Endothelial cell of umbilical vein (primary cell): ENCODE measurements around the gene NUP205. TPM values are rescaled to one million over a fixed set of nuclear protein-coding genes. Genes with fewer than 3 reads are reported as not detected.

Experiments
- BruUV-seq: library from RNA; stranded (reverse); fragments of 400-500 nt; replicated peaks from 2 replicates; lab custom pipeline; 2021; lab: Mats Ljungman, UMichigan
- CTCF ChIA-PET: fragments of 300-600, 350-600 bp; sonication (Branson Sonifier 250); formaldehyde crosslinking; loops from one replicate; lab custom pipeline; 2021; ENCODE audit warnings: antibody characterized with exemption, inconsistent platforms; lab: Charles Lee
- POLR2A ChIA-PET: fragments of 300-600, 350-600 bp; sonication (Branson Sonifier 250); formaldehyde crosslinking; loops from one replicate; lab custom pipeline; 2021; ENCODE audit warnings: antibody characterized with exemption, inconsistent platforms; lab: Charles Lee
- DNase-seq: peaks from one replicate; pipeline ENCODE4 v3.0.0-alpha.2; 2011; ENCODE audit warnings: low read depth, low spot score
- FAIRE-seq: peaks from 2 replicates; lab custom pipeline; 2011; peaks lifted over from hg19 to GRCh38; lab: Jason Lieb, UNC
- H2AFZ ChIP-seq: 2 replicates; pipeline ENCODE4 v1.6.0; 2012; ENCODE audit warnings: low read depth, low read length, control low read depth, inconsistent platforms
- H3K27ac ChIP-seq: 2 replicates; pipeline ENCODE4 v1.5.1; 2011; ENCODE audit warnings: low read depth, mild to moderate bottlenecking, control low read depth, low read length, moderate library complexity; ENCODE audit not compliant: insufficient read depth
- H3K27me3 ChIP-seq, 2 experiments: 2 replicates each; pipeline versions ENCODE4 v1.6.0 to v1.6.1; 2011; ENCODE audit warnings: low read length in 2 of 2, mixed read lengths in 1 of 2; ENCODE audit not compliant: control insufficient read depth in 2 of 2, insufficient read depth in 2 of 2
- H3K36me3 ChIP-seq, 2 experiments: 2 replicates in 1 of 2; 3 replicates in 1 of 2; pipeline ENCODE4 v1.5.1; 2011; ENCODE audit warnings: low read length in 2 of 2, mild to moderate bottlenecking in 1 of 2, moderate library complexity in 1 of 2; ENCODE audit not compliant: control insufficient read depth in 2 of 2, insufficient read depth in 2 of 2; ENCODE audit errors: extremely low read depth in 1 of 2
- H3K4me1 ChIP-seq: 3 replicates; pipeline ENCODE4 v1.5.1; 2011; ENCODE audit warnings: mild to moderate bottlenecking, low read length; ENCODE audit not compliant: control insufficient read depth, insufficient read depth; ENCODE audit errors: extremely low read depth
- H3K4me2 ChIP-seq: 2 replicates; pipeline ENCODE4 v1.6.1; 2011; ENCODE audit warnings: low read length, control low read depth, mixed read lengths; ENCODE audit not compliant: insufficient read depth
- H3K4me3 ChIP-seq, 3 experiments: fragments of 200-600 bp in 1 of 3; sonication (generic), shearing (Covaris generic) in 1 of 3; replicated peaks in 1 of 3; 2 replicates each; pipeline ENCODE4 v1.5.1; 2011 to 2016; ENCODE audit warnings: control low read depth in 3 of 3, low read length in 3 of 3, mild to moderate bottlenecking in 2 of 3, inconsistent platforms in 1 of 3, low read depth in 1 of 3, moderate library complexity in 1 of 3; ENCODE audit not compliant: insufficient read depth in 1 of 3
- H3K79me2 ChIP-seq: 2 replicates; pipeline ENCODE4 v1.6.0; 2012; ENCODE audit warnings: low read length, inconsistent platforms; ENCODE audit not compliant: control insufficient read depth, insufficient read depth
- H3K9ac ChIP-seq: replicated peaks from 2 replicates; pipeline ENCODE3; 2011; ENCODE audit warnings: low read length, control low read depth; ENCODE audit not compliant: insufficient read depth; ENCODE audit errors: extremely low read depth
- H3K9me1 ChIP-seq: replicated peaks from 3 replicates; pipeline ENCODE4 v1.6.0; 2011; ENCODE audit warnings: mild to moderate bottlenecking, low read length; ENCODE audit not compliant: control insufficient read depth, insufficient read depth; ENCODE audit errors: extremely low read depth
- H3K9me3 ChIP-seq: replicated peaks from 2 replicates; pipeline ENCODE4 v1.5.1; 2012; ENCODE audit warnings: low read length, inconsistent platforms; ENCODE audit not compliant: control insufficient read depth, insufficient read depth
- H4K20me1 ChIP-seq: replicated peaks from 2 replicates; pipeline ENCODE3; 2011; ENCODE audit warnings: mild to moderate bottlenecking, low read length; ENCODE audit not compliant: control insufficient read depth, insufficient read depth; ENCODE audit errors: extremely low read depth
- EZH2 ChIP-seq: IDR thresholded peaks from 2 replicates; pipeline ENCODE4 v1.6.1; 2012; ENCODE audit warnings: borderline replicate concordance, low read depth, mild to moderate bottlenecking, moderate library complexity, low read length, inconsistent platforms; ENCODE audit not compliant: severe bottlenecking
- FOS ChIP-seq: IDR thresholded peaks from 2 replicates; pipeline ENCODE4 v1.6.1; 2011; ENCODE audit warnings: mild to moderate bottlenecking, low read length, moderate library complexity, borderline replicate concordance; ENCODE audit not compliant: insufficient read depth
- GATA2 ChIP-seq: IDR thresholded peaks from 2 replicates; pipeline ENCODE4 v1.7.0; 2011; ENCODE audit warnings: low read depth, mild to moderate bottlenecking, moderate library complexity, mixed read lengths, low read length; ENCODE audit not compliant: insufficient read length, insufficient read depth
- JUN ChIP-seq: IDR thresholded peaks from 2 replicates; pipeline ENCODE4 v1.6.1; 2011; ENCODE audit warnings: borderline replicate concordance, low read depth; ENCODE audit not compliant: insufficient read length, insufficient read depth
- MYC ChIP-seq: IDR thresholded peaks from one replicate; pipeline ENCODE4 v1.6.1; 2011; ENCODE audit warnings: mild to moderate bottlenecking, low read depth, low read length
- POLR2A ChIP-seq: IDR thresholded peaks from 2 replicates; pipeline ENCODE4 v1.6.1; 2012; ENCODE audit warnings: low read depth, mild to moderate bottlenecking, control low read depth, low read length
- POLR2AphosphoS5 ChIP-seq: IDR thresholded peaks from 2 replicates; pipeline ENCODE4 v1.6.1; 2012; ENCODE audit warnings: low read depth, mild to moderate bottlenecking, control low read depth, low read length, moderate library complexity; ENCODE audit not compliant: insufficient read depth
- dilution Hi-C: fragments of 300-500 bp; cut with MboI; formaldehyde crosslinking; loops from one replicate; pipeline ENCODE4 v1.15.0; 2019; ENCODE audit warnings: low sequenced_read_pairs; ENCODE audit not compliant: extremely low pct_ligation_motif_present
- intact Hi-C: fragments of 100-400 bp; cut with micrococcal nuclease; formaldehyde crosslinking; loops from one replicate; pipeline ENCODE4 v1.10.0; 2022
- polyA plus RNA-seq, 4 experiments: library from polyadenylated mRNA; depleted of rRNA in 3 of 4; stranded (reverse) in 3 of 4; unstranded in 1 of 4; fragments of >200 nt; gene quantifications; 2 replicates each; pipeline versions ENCODE4 v1.2.1 to v1.2.3, GENCODE V29; 2011 to 2012; ENCODE audit warnings: missing spikeins in 1 of 4
- total RNA-seq: library from RNA; stranded (reverse); gene quantifications from 2 replicates; pipeline ENCODE4 v1.2.3, GENCODE V29; 2021
- TF ChIP-seq, protein P1 (sequence below), 2 donors: IDR thresholded peaks; 1 replicate in 1 of 2; 2 replicates in 1 of 2; pipeline ENCODE4 v1.5.1; 2011; ENCODE audit warnings: low read length in 2 of 2, mild to moderate bottlenecking in 2 of 2, moderate library complexity in 2 of 2, control low read depth in 1 of 2, inconsistent platforms in 1 of 2, low read depth in 1 of 2; ENCODE audit not compliant: insufficient read depth in 1 of 2; ENCODE audit errors: extremely low read depth in 1 of 2
- TF ChIP-seq, protein P2 (sequence below): IDR thresholded peaks from 2 replicates; pipeline ENCODE4 v1.6.1; 2011; ENCODE audit not compliant: insufficient read depth, insufficient read length

Gene NUP205
- total and polyA plus RNA-seq, 2 donors (not counting 3 experiments of a cell fraction or from before 2014, with no cell fraction given): 48.8 to 81.3 TPM

DNA sequence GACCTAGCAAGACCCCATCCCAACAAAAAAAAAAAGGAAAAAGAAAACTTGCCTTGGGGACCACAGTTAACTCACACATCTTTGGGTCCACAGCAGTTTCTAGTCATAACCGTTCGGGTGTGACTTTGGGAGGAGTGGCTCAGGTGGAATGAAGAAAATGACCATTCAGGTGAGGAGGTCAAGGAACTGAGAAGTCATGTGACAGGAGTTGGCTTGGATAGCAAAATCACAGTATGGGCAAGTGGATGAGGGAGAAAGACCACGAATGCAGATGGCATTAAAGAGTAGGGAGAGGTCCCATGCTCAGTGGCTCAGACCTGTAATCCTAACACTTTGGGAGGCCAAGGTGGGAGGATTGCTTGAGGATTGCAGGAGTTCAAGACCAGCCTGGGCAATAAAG, 30.7 kb upstream of the NUP205 start:
- ChIA-PET POLR2A (no interaction called here), CTCF (no interaction called here)
- Histone ChIP-seq H3K36me3 (no peaks in the 10 kb centered on the region), H3K4me3 (no peak overlapping the region), H3K27ac (no peak overlapping the region), H4K20me1 (no peaks in the 10 kb centered on the region), H2AFZ (no peak overlapping the region), H3K9me1 (no peaks in the 10 kb centered on the region), H3K27me3 (peaks cover 0 to 4% of the 10 kb centered on the region in 2 experiments), H3K79me2 (no peaks in the 10 kb centered on the region), H3K4me2 (no peak overlapping the region), H3K4me1 (no peaks in the 10 kb centered on the region), H3K9me3 (no peaks in the 10 kb centered on the region), H3K9ac (no peak overlapping the region)
- no peak for TF ChIP-seq JUN
- no peak for TF ChIP-seq FOS
- TF ChIP-seq EZH2: no peak
- TF ChIP-seq, protein P1, sequence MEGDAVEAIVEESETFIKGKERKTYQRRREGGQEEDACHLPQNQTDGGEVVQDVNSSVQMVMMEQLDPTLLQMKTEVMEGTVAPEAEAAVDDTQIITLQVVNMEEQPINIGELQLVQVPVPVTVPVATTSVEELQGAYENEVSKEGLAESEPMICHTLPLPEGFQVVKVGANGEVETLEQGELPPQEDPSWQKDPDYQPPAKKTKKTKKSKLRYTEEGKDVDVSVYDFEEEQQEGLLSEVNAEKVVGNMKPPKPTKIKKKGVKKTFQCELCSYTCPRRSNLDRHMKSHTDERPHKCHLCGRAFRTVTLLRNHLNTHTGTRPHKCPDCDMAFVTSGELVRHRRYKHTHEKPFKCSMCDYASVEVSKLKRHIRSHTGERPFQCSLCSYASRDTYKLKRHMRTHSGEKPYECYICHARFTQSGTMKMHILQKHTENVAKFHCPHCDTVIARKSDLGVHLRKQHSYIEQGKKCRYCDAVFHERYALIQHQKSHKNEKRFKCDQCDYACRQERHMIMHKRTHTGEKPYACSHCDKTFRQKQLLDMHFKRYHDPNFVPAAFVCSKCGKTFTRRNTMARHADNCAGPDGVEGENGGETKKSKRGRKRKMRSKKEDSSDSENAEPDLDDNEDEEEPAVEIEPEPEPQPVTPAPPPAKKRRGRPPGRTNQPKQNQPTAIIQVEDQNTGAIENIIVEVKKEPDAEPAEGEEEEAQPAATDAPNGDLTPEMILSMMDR (IDR thresholded peaks at IDR 0.05; ENCODE audit: extremely low read depth in 1 of 2, insufficient read depth in 1 of 2, low read depth in 1 of 2, low read length in 2 of 2): no peak
- TF ChIP-seq, protein P2, sequence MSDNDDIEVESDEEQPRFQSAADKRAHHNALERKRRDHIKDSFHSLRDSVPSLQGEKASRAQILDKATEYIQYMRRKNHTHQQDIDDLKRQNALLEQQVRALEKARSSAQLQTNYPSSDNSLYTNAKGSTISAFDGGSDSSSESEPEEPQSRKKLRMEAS: no peak
- no peak for TF ChIP-seq MYC
- no peak for TF ChIP-seq POLR2A
- TF ChIP-seq POLR2AphosphoS5: no peak
- TF ChIP-seq GATA2: no peak
- dilution Hi-C loops (no loop called here), intact Hi-C loops (no loop called here)
- FAIRE-seq: no peak
- DNase-seq: no peak
- no TSS peak for BruUV-seq
